Neural cell (in vitro differentiated cells): ENCODE results near the gene VWA5B1. TPM values are rescaled to one million over a fixed set of nuclear protein-coding genes. Genes with fewer than 3 reads are reported as not detected.

Experiments used
- H2AFZ ChIP-seq: fragments of 200-600, 300-800 bp; sonication (generic), shearing (Covaris generic); 2 replicates; pipeline ENCODE4 v1.6.0; 2014; ENCODE audit warnings: low read depth, mild to moderate bottlenecking, antibody characterized with exemption, low read length, moderate library complexity
- H3F3A ChIP-seq: fragments of 200-600 bp; shearing (Covaris generic); 2 replicates; pipeline ENCODE4 v1.6.1; 2016; ENCODE audit warnings: mild to moderate bottlenecking, moderate library complexity, mixed read lengths, antibody characterized with exemption, low read length; ENCODE audit not compliant: insufficient read depth, poor library complexity, severe bottlenecking
- H3K27ac ChIP-seq: fragments of 200-600, 300-800 bp; sonication (generic), shearing (Covaris generic); 2 replicates; pipeline ENCODE4 v1.5.1; 2014; ENCODE audit warnings: mild to moderate bottlenecking, low read length, moderate library complexity
- H3K27me3 ChIP-seq: fragments of 300-800, 200-600 bp; sonication (generic), shearing (Covaris generic); 2 replicates; pipeline ENCODE4 v1.6.0; 2014; ENCODE audit warnings: mild to moderate bottlenecking, low read depth, low read length, moderate library complexity; ENCODE audit not compliant: insufficient read depth
- H3K36me3 ChIP-seq: fragments of 300-800, 200-600 bp; sonication (generic), shearing (Covaris generic); 2 replicates; pipeline ENCODE4 v1.5.1; 2014; ENCODE audit warnings: mild to moderate bottlenecking, antibody characterized with exemption, low read length, moderate library complexity; ENCODE audit not compliant: insufficient read depth
- H3K4me2 ChIP-seq: fragments of 300-800, 200-600 bp; sonication (generic), shearing (Covaris generic); 2 replicates; pipeline ENCODE4 v1.6.0; 2014; ENCODE audit warnings: mild to moderate bottlenecking, low read length
- H3K4me3 ChIP-seq: fragments of 300-800, 200-600 bp; sonication (generic), shearing (Covaris generic); 2 replicates; pipeline ENCODE4 v1.5.1; 2014; ENCODE audit warnings: mild to moderate bottlenecking, low read length, moderate library complexity
- H3K79me2 ChIP-seq: fragments of 200-600 bp; shearing (Covaris generic); replicated peaks from 2 replicates; pipeline ENCODE4 v1.6.0; 2014; ENCODE audit warnings: mild to moderate bottlenecking, low read length, moderate library complexity; ENCODE audit not compliant: insufficient read depth
- H3K9ac ChIP-seq: fragments of 300-800, 200-600 bp; sonication (generic), shearing (Covaris generic); 2 replicates; pipeline ENCODE4 v1.6.1; 2016; ENCODE audit warnings: mild to moderate bottlenecking, low read length, mixed read lengths
- H3K9me2 ChIP-seq: fragments of 200-600 bp; shearing (Covaris generic); 2 replicates; pipeline ENCODE4 v1.6.1; 2016; ENCODE audit warnings: mild to moderate bottlenecking, low read length, mixed read lengths; ENCODE audit not compliant: insufficient read depth
- H3K9me3 ChIP-seq: fragments of 200-600, 300-800 bp; sonication (generic), shearing (Covaris generic); 2 replicates; pipeline ENCODE4 v1.6.1; 2016; ENCODE audit warnings: mild to moderate bottlenecking, mixed run types, low read length, moderate library complexity, mixed read lengths
- H4K20me1 ChIP-seq: fragments of 200-600 bp; shearing (Covaris generic); 2 replicates; pipeline ENCODE4 v1.6.1; 2016; ENCODE audit warnings: mild to moderate bottlenecking, mixed run types; ENCODE audit not compliant: insufficient read depth
- CTCF ChIP-seq: fragments of 450-650 bp; IDR thresholded peaks from 2 replicates; pipeline ENCODE4 v1.5.1; 2014; ENCODE audit warnings: antibody characterized with exemption, mild to moderate bottlenecking, moderate library complexity; ENCODE audit not compliant: poor library complexity, severe bottlenecking
- EP300 ChIP-seq: fragments of 450-650 bp; conservative IDR thresholded peaks from 2 replicates; pipeline ENCODE4 v1.6.1; 2014; ENCODE audit warnings: antibody characterized with exemption, mild to moderate bottlenecking, moderate library complexity; ENCODE audit not compliant: poor library complexity, severe bottlenecking
- EZH2 ChIP-seq: fragments of 200-600, 300-800 bp; shearing (Covaris generic), sonication (generic); IDR thresholded peaks from 2 replicates; pipeline ENCODE4 v1.6.1; 2014; ENCODE audit warnings: antibody characterized with exemption, low read length, borderline replicate concordance, mild to moderate bottlenecking; ENCODE audit not compliant: insufficient read depth, poor library complexity, severe bottlenecking
- MXI1 ChIP-seq: fragments of 450-650 bp; conservative IDR thresholded peaks from 2 replicates; pipeline ENCODE4 v1.6.1; 2014; ENCODE audit warnings: antibody characterized with exemption, mild to moderate bottlenecking; ENCODE audit not compliant: poor library complexity, severe bottlenecking
- POLR2AphosphoS5 ChIP-seq: IDR thresholded peaks from 2 replicates; pipeline ENCODE4 v1.6.1; 2012
- RAD21 ChIP-seq: fragments of 450-650 bp; conservative IDR thresholded peaks from 2 replicates; pipeline ENCODE4 v1.6.1; 2014; ENCODE audit warnings: antibody characterized with exemption, mild to moderate bottlenecking, moderate library complexity
- REST ChIP-seq: IDR thresholded peaks from 2 replicates; pipeline ENCODE4 v1.6.1; 2012; ENCODE audit warnings: borderline replicate concordance
- SMC3 ChIP-seq: fragments of 450-650 bp; conservative IDR thresholded peaks from 2 replicates; pipeline ENCODE4 v1.6.1; 2014; ENCODE audit warnings: antibody characterized with exemption, mild to moderate bottlenecking, moderate library complexity; ENCODE audit not compliant: poor library complexity
- TAF1 ChIP-seq: IDR thresholded peaks from 2 replicates; pipeline ENCODE4 v1.6.1; 2012; ENCODE audit warnings: low read depth
- polyA plus RNA-seq: library from polyadenylated mRNA; depleted of rRNA; stranded (reverse); fragments of >200 nt; gene quantifications from 2 replicates; pipeline ENCODE4 v1.2.3, GENCODE V29; 2014

The VWA5B1 gene
- polyA plus RNA-seq, 1 donor from 2014 or later: 0.27 TPM

- Histone ChIP-seq H3F3A (no peaks in the 10 kb centered on the region), H3K4me3 (no peak overlapping the region), H4K20me1 (no peaks in the 10 kb centered on the region), H3K27ac (no peak overlapping the region), H3K9me3 (no peaks in the 10 kb centered on the region), H3K4me2 (no peak overlapping the region), H3K9me2 (no peaks in the 10 kb centered on the region), H2AFZ (no peak overlapping the region), H3K27me3 (no peaks in the 10 kb centered on the region), H3K36me3 (no peaks in the 10 kb centered on the region), H3K79me2 (no peaks in the 10 kb centered on the region), H3K9ac (no peak overlapping the region)
- TF ChIP-seq MXI1: no peak
- no peak for TF ChIP-seq POLR2AphosphoS5
- TF ChIP-seq EZH2: no peak
- no peak for TF ChIP-seq TAF1
- TF ChIP-seq SMC3: no peak
- TF ChIP-seq REST: no peak
- no peak for TF ChIP-seq RAD21
- no peak for TF ChIP-seq EP300
- TF ChIP-seq CTCF: no peak
Measured at GRCh38 chr1:20402585-20403422, 112.1 kb downstream of the VWA5B1 start.

GRCh38 chr1:20403423-20404145 is 112.9 kb downstream of the VWA5B1 start:
- Histone ChIP-seq H3K9ac (no peak overlapping the region), H4K20me1 (no peaks in the 10 kb centered on the region), H3K79me2 (no peaks in the 10 kb centered on the region), H3K9me2 (no peaks in the 10 kb centered on the region), H2AFZ (no peak overlapping the region), H3K4me3 (no peak overlapping the region), H3K4me2 (no peak overlapping the region), H3K36me3 (no peaks in the 10 kb centered on the region), H3F3A (no peaks in the 10 kb centered on the region), H3K9me3 (no peaks in the 10 kb centered on the region), H3K27ac (no peak overlapping the region), H3K27me3 (no peaks in the 10 kb centered on the region)
- TF ChIP-seq MXI1 (no peak), SMC3 (no peak), TAF1 (no peak), CTCF (no peak), REST (no peak), RAD21 (no peak), EZH2 (no peak), POLR2AphosphoS5 (no peak), EP300 (no peak)
